Measurements from ENCODE around the gene TMPRSS3. TPM values are rescaled to one million over a fixed set of nuclear protein-coding genes. Genes with fewer than 3 reads are reported as not detected.

Gene TMPRSS3
- total RNA-seq, 2 donors from 2014 or later = not detected

GRCh38 chr21:42387843-42388340 lies 8.0 kb downstream of the TMPRSS3 start:
- Mint-ChIP-seq H3K36me3 (ENCODE audit: low read depth) (no peaks in the 10 kb centered on the region), H3K27ac (no peak overlapping the region), H3K27me3 (ENCODE audit: insufficient read depth) (peaks cover 4% of the 10 kb centered on the region), H3K4me1 (peaks cover 9% of the 10 kb centered on the region), H3K9me3 (no peaks in the 10 kb centered on the region), H3K4me3 (no peak overlapping the region)
- no peak for TF ChIP-seq CTCF (conservative IDR thresholded peaks at IDR 0.05)
- 92 to 99% methylated on average over 4 to 6 of the region's 6 CpGs for WGBS, 2 experiments (ENCODE audit: insufficient coverage in 1 of 2, insufficient read length in 1 of 2)
- Histone ChIP-seq H3K4me1 (ENCODE audit: control insufficient read depth, insufficient read depth, low read length) (no peaks in the 10 kb centered on the region), H3K27me3 (ENCODE audit: control insufficient read depth, insufficient read depth, low read length, poor library complexity, severe bottlenecking) (no peaks in the 10 kb centered on the region), H3K9ac (ENCODE audit: extremely low read depth, low read length, poor library complexity, severe bottlenecking) (no peak overlapping the region), H3K27ac (ENCODE audit: low read depth, low read length) (no peak overlapping the region), H3K4me3 (ENCODE audit: low read length) (no peak overlapping the region), H3K36me3 (ENCODE audit: control insufficient read depth, insufficient read depth, low read length) (no peaks in the 10 kb centered on the region), H3K9me3 (ENCODE audit: control insufficient read depth, low read length) (no peaks in the 10 kb centered on the region)
- no peak for DNase-seq

GRCh38 chr21:42387164-42387563 lies 8.7 kb downstream of the TMPRSS3 start:
- peaks cover 7% of the 10 kb centered on the region for H3K27me3 Mint-ChIP-seq (ENCODE audit: insufficient read depth)
- H3K9ac ChIP-seq (ENCODE audit: extremely low read depth, low read length, poor library complexity, severe bottlenecking) = no peak overlapping the region
- no peaks in the 10 kb centered on the region for H3K4me1 ChIP-seq (ENCODE audit: control insufficient read depth, insufficient read depth, low read length)
- H3K27ac Mint-ChIP-seq = no peak overlapping the region
- H3K4me3 ChIP-seq (ENCODE audit: low read length) = no peak overlapping the region
- no peak overlapping the region for H3K4me3 Mint-ChIP-seq
- WGBS, 2 experiments (ENCODE audit: insufficient coverage in 1 of 2, insufficient read length in 1 of 2) = 67% methylated on average over 2 of the region's 3 CpGs; no CpG with 5 or more reads in 1 of the 2 experiments
- TF ChIP-seq CTCF (conservative IDR thresholded peaks at IDR 0.05) = no peak
- no peaks in the 10 kb centered on the region for H3K27me3 ChIP-seq (ENCODE audit: control insufficient read depth, insufficient read depth, low read length, poor library complexity, severe bottlenecking)
- no peak overlapping the region for H3K27ac ChIP-seq (ENCODE audit: low read depth, low read length)
- H3K9me3 Mint-ChIP-seq = peaks cover 4% of the 10 kb centered on the region
- no peaks in the 10 kb centered on the region for H3K9me3 ChIP-seq (ENCODE audit: control insufficient read depth, low read length)
- H3K36me3 Mint-ChIP-seq (ENCODE audit: low read depth) = no peaks in the 10 kb centered on the region
- H3K36me3 ChIP-seq (ENCODE audit: control insufficient read depth, insufficient read depth, low read length) = no peaks in the 10 kb centered on the region
- DNase-seq = no peak
- peaks cover 9% of the 10 kb centered on the region for H3K4me1 Mint-ChIP-seq

GRCh38 chr21:42386034-42386591 lies 9.7 kb downstream of the TMPRSS3 start:
- Mint-ChIP-seq H3K4me1 (peaks cover 9% of the 10 kb centered on the region), H3K27ac (no peak overlapping the region), H3K9me3 (peaks cover 10% of the 10 kb centered on the region), H3K36me3 (ENCODE audit: low read depth) (no peaks in the 10 kb centered on the region), H3K4me3 (no peak overlapping the region), H3K27me3 (ENCODE audit: insufficient read depth) (peaks cover 7% of the 10 kb centered on the region)
- Histone ChIP-seq H3K4me3 (ENCODE audit: low read length) (no peak overlapping the region), H3K27ac (ENCODE audit: low read depth, low read length) (no peak overlapping the region), H3K9ac (ENCODE audit: extremely low read depth, low read length, poor library complexity, severe bottlenecking) (no peak overlapping the region), H3K36me3 (ENCODE audit: control insufficient read depth, insufficient read depth, low read length) (no peaks in the 10 kb centered on the region), H3K9me3 (ENCODE audit: control insufficient read depth, low read length) (no peaks in the 10 kb centered on the region), H3K4me1 (ENCODE audit: control insufficient read depth, insufficient read depth, low read length) (no peaks in the 10 kb centered on the region), H3K27me3 (ENCODE audit: control insufficient read depth, insufficient read depth, low read length, poor library complexity, severe bottlenecking) (no peaks in the 10 kb centered on the region)
- 92 to 93% methylated on average over 10 to 11 of the region's 11 CpGs for WGBS, 2 experiments (ENCODE audit: insufficient coverage in 1 of 2, insufficient read length in 1 of 2)
- DNase-seq = no peak
- no peak for TF ChIP-seq CTCF (conservative IDR thresholded peaks at IDR 0.05)
